ENCODE data around the gene IL17F. TPM values are rescaled to one million over a fixed set of nuclear protein-coding genes. Genes with fewer than 3 reads are reported as not detected.

The IL17F gene
- total and polyA plus RNA-seq, 2 of the 8 experiments (the other 6 are each of a cell fraction or from before 2014, with no cell fraction given), result 0.08 TPM; not detected in 1

DNA sequence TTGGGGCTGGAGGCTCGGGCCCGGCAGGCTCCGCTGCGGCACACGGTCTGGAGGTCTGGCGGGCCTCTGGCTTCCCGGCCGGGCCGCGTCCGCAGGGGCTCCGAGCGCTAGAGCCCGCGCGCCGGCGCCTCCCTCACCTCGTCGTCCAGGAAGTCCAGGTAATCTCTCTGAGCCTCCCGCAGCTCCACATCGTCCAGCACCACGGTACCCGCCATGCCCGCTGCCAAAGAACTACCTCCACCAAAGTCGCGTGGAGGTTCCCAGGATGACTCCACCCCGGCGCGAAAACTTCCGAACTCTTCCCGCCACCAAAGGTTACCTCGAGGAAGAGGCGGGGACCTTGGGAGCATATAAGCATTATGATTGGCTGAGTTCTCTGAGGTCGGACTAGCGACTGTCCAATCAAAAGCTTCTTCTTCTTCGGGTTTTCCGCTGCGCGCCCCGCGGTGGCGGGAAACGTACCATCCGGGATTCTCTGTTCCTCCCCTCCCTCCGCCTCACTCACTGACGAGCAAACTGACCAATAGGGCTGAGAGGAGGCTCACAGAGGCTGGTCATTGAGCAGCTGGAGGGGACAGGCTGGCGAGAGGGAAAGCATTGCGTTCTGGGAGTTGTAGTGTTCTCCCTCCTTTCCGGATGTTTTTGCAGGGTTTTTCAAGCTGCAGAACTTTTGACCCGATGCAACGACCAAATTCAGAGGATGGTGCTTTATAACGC, 40.3 kb upstream of the IL17F start, which contains the start of gene MCM3:
TSS of gene MCM3 (minus strand) at position 283 of the 717 bp plus-strand sequence. CDS start at position 215, 68 bp downstream.
- Histone ChIP-seq H3K27ac (ENCODE audit: low read depth, low read length) (peak within 1 kb of the TSS; percentile 96), H3K4me3 (ENCODE audit: extremely low read depth in 1 of 4, insufficient read depth in 2 of 4, low read depth in 3 of 4, low read length in 4 of 4) (peak within 1 kb of the TSS; percentile 94 to 98 (median 96)), H3K14ac (ENCODE audit: insufficient read length) (no peak within 1 kb of the TSS), H2BK15ac (ENCODE audit: low read length) (no peak within 1 kb of the TSS), H4K8ac (ENCODE audit: extremely low read depth, insufficient read depth, low read length) (peak within 1 kb of the TSS; percentile 99; the same call in 1 of the 2 replicates), H3K36me3 (ENCODE audit: control insufficient read depth in 2 of 4, insufficient read depth in 4 of 4, low read length in 3 of 4) (peaks cover 25 to 37% (median 34%) of the 10 kb centered on the region in 4 experiments), H2AK5ac (ENCODE audit: low read depth, low read length) (no peak within 1 kb of the TSS; the same call in 1 of the 2 replicates), H2AFZ (ENCODE audit: low read length) (peak within 1 kb of the TSS; percentile 57; the same call in 1 of the 2 replicates), H3K4ac (replicated peaks; ENCODE audit: insufficient read length, low read depth, low read length) (no peak within 1 kb of the TSS), H4K20me1 (replicated peaks in 1 of 2; ENCODE audit: control insufficient read depth in 1 of 2, insufficient read depth in 2 of 2, low read length in 2 of 2) (peaks cover 4 to 11% of the 10 kb centered on the region in 2 experiments), H4K5ac (ENCODE audit: insufficient read length, low read depth, low read length) (peak within 1 kb of the TSS; percentile 57), H2BK120ac (replicated peaks; ENCODE audit: low read depth, low read length) (no peak within 1 kb of the TSS), H3K27me3 (replicated peaks in 1 of 4; ENCODE audit: control insufficient read depth in 3 of 4, extremely low read depth in 1 of 4, insufficient read depth in 3 of 4, low read length in 3 of 4) (no peaks in the 10 kb centered on the region), H3K79me2 (ENCODE audit: control insufficient read depth in 1 of 2, insufficient read depth in 2 of 2, low read length in 2 of 2) (peaks cover 9 to 46% of the 10 kb centered on the region in 2 experiments), H3K56ac (replicated peaks; ENCODE audit: insufficient read length, low read depth, low read length) (no peak within 1 kb of the TSS), H3K9ac (replicated peaks in 1 of 4; ENCODE audit: extremely low read depth in 1 of 4, low read depth in 3 of 4, low read length in 3 of 4) (peak within 1 kb of the TSS; percentile 94 to 100 (median 99)), H3K4me2 (ENCODE audit: insufficient read depth in 1 of 2, low read depth in 2 of 2, low read length in 2 of 2) (peak within 1 kb of the TSS; percentile 67 to 74), H2BK5ac (ENCODE audit: low read depth, low read length) (peak within 1 kb of the TSS; percentile 89; the same call in 1 of the 2 replicates), H3K79me1 (ENCODE audit: low read depth, low read length) (peaks cover 6% of the 10 kb centered on the region; the same call in 1 of the 2 replicates), H3K18ac (ENCODE audit: extremely low read depth, low read length) (peak within 1 kb of the TSS; percentile 72), H3K9me3 (ENCODE audit: insufficient read depth in 2 of 2, low read depth in 1 of 2, low read length in 1 of 2) (no peaks in the 10 kb centered on the region), H3K23me2 (ENCODE audit: low read depth, low read length) (no peaks in the 10 kb centered on the region), H3K23ac (ENCODE audit: insufficient read length) (no peak within 1 kb of the TSS), H3K4me1 (replicated peaks in 1 of 4; ENCODE audit: control insufficient read depth in 3 of 4, insufficient read depth in 4 of 4, low read length in 3 of 4) (peaks cover 0 to 5% (median 2%) of the 10 kb centered on the region in 4 experiments; a peak in 4 of 7 replicates), H2BK20ac (ENCODE audit: low read length) (no peak within 1 kb of the TSS), H4K91ac (replicated peaks; ENCODE audit: insufficient read length, low read length) (peak within 1 kb of the TSS; percentile 57), H2BK12ac (ENCODE audit: low read depth, low read length) (peak within 1 kb of the TSS; percentile 1; the same call in 1 of the 2 replicates)
- FAIRE-seq, result peak; percentile 99
- ChIA-PET CTCF (ENCODE audit: partially characterized antibody) (interaction anchor here (0.6 to 12.5 kb wide), 15 partner anchors 15 to 378 kb away, joined by 3 to 175 read pairs (median 9); no protein-coding TSS in a partner anchor), POLR2A (ENCODE audit: partially characterized antibody) (interaction anchor here (0.6 to 6.0 kb wide), 31 partner anchors 9 to 387 kb away, joined by 3 to 87 read pairs (median 3); partner anchors contain the start of genes EFHC1 and PAQR8)
- peak; percentile 91 to 98 for DNase-seq (ENCODE audit: low read depth in 1 of 2, low spot score in 2 of 2)
- 1% methylated on average over 43 of the region's 53 CpGs; no CpG with 5 or more reads in 1 of the 2 experiments for WGBS, 2 experiments (ENCODE audit: extremely low coverage in 1 of 2, insufficient coverage in 1 of 2, insufficient read length in 1 of 2, insufficient replicate concordance in 2 of 2, low coverage in 1 of 2, low lambda C conversion rate in 2 of 2, missing lambda C conversion rate in 1 of 2)
- TF ChIP-seq POLR2AphosphoS5 (IDR thresholded peaks at IDR 0.05; ENCODE audit: low read depth, low read length) (peak; percentile 89), SIN3A (conservative IDR thresholded peaks at IDR 0.05 in 1 of 2, IDR thresholded peaks at IDR 0.05 in 1 of 2; ENCODE audit: low read depth in 1 of 2, low read length in 2 of 2) (peak in 1 of 2 experiments; percentile 73; a peak in 2 of 4 replicates), CREB1 (IDR thresholded peaks at IDR 0.05) (peak; percentile 62; the same call in 1 of the 2 replicates), ASH2L (IDR thresholded peaks at IDR 0.05; ENCODE audit: low read length) (peak; percentile 86), FOSL1 (IDR thresholded peaks at IDR 0.05; ENCODE audit: insufficient read depth, low read depth, low read length) (no peak), JUND (IDR thresholded peaks at IDR 0.05; ENCODE audit: low read length) (peak; percentile 45; the same call in 1 of the 2 replicates), CHD1 (IDR thresholded peaks at IDR 0.05; ENCODE audit: low read depth, low read length) (no peak), TBP (IDR thresholded peaks at IDR 0.05; ENCODE audit: low read depth, low read length) (peak; percentile 85), RBBP5 (IDR thresholded peaks at IDR 0.05; ENCODE audit: borderline replicate concordance, low read depth, low read length) (peak; percentile 13; the same call in 1 of the 2 replicates), SIX5 (IDR thresholded peaks at IDR 0.05; ENCODE audit: low read depth, low read length) (peak; percentile 61), SP1 (IDR thresholded peaks at IDR 0.05; ENCODE audit: low read depth, low read length) (peak; percentile 93), POU5F1 (IDR thresholded peaks at IDR 0.05; ENCODE audit: low read depth, low read length) (no peak)
